Neural progenitor cell (in vitro differentiated cells): Measurements from ENCODE around the gene CLIC5. TPM values are rescaled to one million over a fixed set of nuclear protein-coding genes. Genes with fewer than 3 reads are reported as not detected.

Experiments used
- DNase-seq: peaks from one replicate; pipeline ENCODE4 v3.0.0-alpha.2; 2016; ENCODE audit warnings: low spot score
- H2AFZ ChIP-seq: fragments of 200-600 bp; sonication (generic); replicated peaks from 2 replicates; pipeline ENCODE4 v1.6.1; 2016; ENCODE audit warnings: antibody characterized with exemption
- H3F3A ChIP-seq: fragments of 200-600 bp; sonication (generic); 2 replicates; pipeline ENCODE4 v1.6.1; 2016; ENCODE audit warnings: antibody characterized with exemption, low read depth
- H3K27ac ChIP-seq: fragments of 200-600 bp; sonication (generic); 2 replicates; pipeline ENCODE4 v1.5.1; 2016; ENCODE audit warnings: mild to moderate bottlenecking
- H3K27me3 ChIP-seq: fragments of 200-600 bp; sonication (generic); 2 replicates; pipeline ENCODE4 v1.6.1; 2016; ENCODE audit warnings: mild to moderate bottlenecking, moderate library complexity
- H3K36me3 ChIP-seq: fragments of 200-600 bp; sonication (generic); 2 replicates; pipeline ENCODE4 v1.5.1; 2016
- H3K4me1 ChIP-seq: fragments of 200-600 bp; sonication (generic); 2 replicates; pipeline ENCODE4 v1.6.1; 2016; ENCODE audit warnings: mixed run types
- H3K4me2 ChIP-seq: fragments of 200-600 bp; sonication (generic); 2 replicates; pipeline ENCODE4 v1.6.1; 2016
- H3K4me3 ChIP-seq: fragments of 200-600 bp; sonication (generic); 2 replicates; pipeline ENCODE4 v1.5.1; 2016
- H3K79me2 ChIP-seq: fragments of 200-600 bp; sonication (generic); 2 replicates; pipeline ENCODE4 v1.6.1; 2016; ENCODE audit warnings: low read depth
- H3K9ac ChIP-seq: fragments of 200-600 bp; sonication (generic); 2 replicates; pipeline ENCODE4 v1.6.1; 2016
- H3K9me3 ChIP-seq: fragments of 200-600 bp; sonication (generic); 2 replicates; pipeline ENCODE4 v1.5.1; 2016; ENCODE audit warnings: low read depth
- H4K20me1 ChIP-seq: fragments of 200-600 bp; sonication (generic); 2 replicates; pipeline ENCODE4 v1.6.1; 2016; ENCODE audit warnings: low read depth
- H3K27ac Mint-ChIP-seq: 3 replicates; pipeline ENCODE4 v1.8.0; 2021; ENCODE audit warnings: mixed read lengths
- H3K27me3 Mint-ChIP-seq: 2 replicates; pipeline ENCODE4 v1.8.0; 2022; ENCODE audit warnings: low read depth, mild to moderate bottlenecking, inconsistent platforms, moderate library complexity, mixed read lengths; ENCODE audit not compliant: insufficient read depth
- H3K36me3 Mint-ChIP-seq: 3 replicates; pipeline ENCODE4 v1.8.0; 2021; ENCODE audit warnings: mixed read lengths
- H3K4me1 Mint-ChIP-seq: 3 replicates; pipeline ENCODE4 v1.8.0; 2021; ENCODE audit warnings: mixed read lengths
- H3K4me3 Mint-ChIP-seq: 3 replicates; pipeline ENCODE4 v1.8.0; 2021; ENCODE audit warnings: mild to moderate bottlenecking, moderate library complexity, mixed read lengths
- H3K9me3 Mint-ChIP-seq: 3 replicates; pipeline ENCODE4 v1.8.0; 2020; ENCODE audit warnings: mixed read lengths
- EZH2 ChIP-seq: fragments of 200-600 bp; sonication (generic); IDR thresholded peaks from 2 replicates; pipeline ENCODE4 v1.6.1; 2017; ENCODE audit warnings: antibody characterized with exemption, mild to moderate bottlenecking, moderate library complexity
- EZH2phosphoT487 ChIP-seq: fragments of 200-600 bp; sonication (generic); IDR thresholded peaks from 2 replicates; pipeline ENCODE4 v1.6.1; 2017; ENCODE audit warnings: antibody characterized with exemption
- total RNA-seq: library from RNA; depleted of rRNA; stranded (reverse); fragments of >200 nt; gene quantifications from 2 replicates; pipeline ENCODE4 v1.2.3, GENCODE V29; 2015; ENCODE audit warnings: low replicate concordance
- TF ChIP-seq, protein P1 (sequence below): fragments of 200-600 bp; sonication (generic); IDR thresholded peaks from 2 replicates; pipeline ENCODE4 v1.5.1; 2017; ENCODE audit warnings: antibody characterized with exemption, mild to moderate bottlenecking

CLIC5 gene
- total RNA-seq, 1 donor from 2014 or later: not detected

DNA sequence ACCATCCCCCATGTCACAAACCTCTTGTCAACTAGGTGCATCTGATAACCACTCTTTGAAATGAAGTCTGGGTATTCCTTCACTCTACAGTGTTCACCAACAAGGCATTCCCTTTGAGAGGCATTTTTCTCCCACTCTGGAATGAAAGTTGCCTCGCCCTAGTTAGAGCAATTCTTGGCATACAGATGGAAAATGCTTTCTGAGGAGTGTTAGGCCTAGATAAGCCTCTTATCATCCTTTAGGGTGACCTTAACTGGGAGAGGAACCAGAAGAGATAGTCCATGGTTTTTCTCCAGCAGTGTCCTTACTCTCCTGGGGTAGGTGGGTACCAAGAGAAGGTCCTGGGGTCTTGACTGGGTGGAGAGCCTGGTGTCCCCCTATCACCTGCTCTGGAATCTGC, 14.8 kb downstream of the CLIC5 start:
- no peak for TF ChIP-seq EZH2phosphoT487
- TF ChIP-seq, protein P1, sequence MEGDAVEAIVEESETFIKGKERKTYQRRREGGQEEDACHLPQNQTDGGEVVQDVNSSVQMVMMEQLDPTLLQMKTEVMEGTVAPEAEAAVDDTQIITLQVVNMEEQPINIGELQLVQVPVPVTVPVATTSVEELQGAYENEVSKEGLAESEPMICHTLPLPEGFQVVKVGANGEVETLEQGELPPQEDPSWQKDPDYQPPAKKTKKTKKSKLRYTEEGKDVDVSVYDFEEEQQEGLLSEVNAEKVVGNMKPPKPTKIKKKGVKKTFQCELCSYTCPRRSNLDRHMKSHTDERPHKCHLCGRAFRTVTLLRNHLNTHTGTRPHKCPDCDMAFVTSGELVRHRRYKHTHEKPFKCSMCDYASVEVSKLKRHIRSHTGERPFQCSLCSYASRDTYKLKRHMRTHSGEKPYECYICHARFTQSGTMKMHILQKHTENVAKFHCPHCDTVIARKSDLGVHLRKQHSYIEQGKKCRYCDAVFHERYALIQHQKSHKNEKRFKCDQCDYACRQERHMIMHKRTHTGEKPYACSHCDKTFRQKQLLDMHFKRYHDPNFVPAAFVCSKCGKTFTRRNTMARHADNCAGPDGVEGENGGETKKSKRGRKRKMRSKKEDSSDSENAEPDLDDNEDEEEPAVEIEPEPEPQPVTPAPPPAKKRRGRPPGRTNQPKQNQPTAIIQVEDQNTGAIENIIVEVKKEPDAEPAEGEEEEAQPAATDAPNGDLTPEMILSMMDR: no peak
- no peak for TF ChIP-seq EZH2
- Histone ChIP-seq H3K36me3 (no peaks in the 10 kb centered on the region), H3K27ac (no peak overlapping the region), H3K79me2 (no peaks in the 10 kb centered on the region), H3K4me3 (no peak overlapping the region), H3F3A (no peaks in the 10 kb centered on the region), H2AFZ (no peak overlapping the region), H3K4me2 (no peak overlapping the region), H3K9ac (no peak overlapping the region), H4K20me1 (no peaks in the 10 kb centered on the region), H3K4me1 (no peaks in the 10 kb centered on the region), H3K9me3 (no peaks in the 10 kb centered on the region), H3K27me3 (no peaks in the 10 kb centered on the region)
- no peaks in the 10 kb centered on the region for H3K36me3 Mint-ChIP-seq
- no peaks in the 10 kb centered on the region for H3K9me3 Mint-ChIP-seq
- no peaks in the 10 kb centered on the region for H3K27me3 Mint-ChIP-seq
- no peak overlapping the region for H3K4me3 Mint-ChIP-seq
- H3K4me1 Mint-ChIP-seq: peaks cover 5% of the 10 kb centered on the region
- no peak for DNase-seq
- H3K27ac Mint-ChIP-seq: no peak overlapping the region

DNA sequence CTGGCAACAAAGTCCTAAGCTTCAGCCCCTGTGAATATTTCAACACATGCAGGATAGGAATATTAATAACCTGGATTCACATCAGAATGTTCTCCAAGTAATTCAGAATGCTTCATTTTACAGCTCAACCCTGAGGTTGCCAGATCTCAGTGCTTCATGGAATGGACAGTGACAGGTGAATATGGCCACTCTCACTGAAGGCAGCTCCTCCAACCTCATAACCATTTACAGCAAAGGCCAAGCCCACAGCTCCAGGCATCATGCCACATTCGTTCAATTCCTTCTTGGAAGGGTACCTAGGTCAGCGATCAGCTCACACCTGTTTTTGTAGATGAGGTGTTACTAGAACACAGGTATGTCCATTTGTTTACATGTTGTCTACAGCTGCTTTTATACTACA, 17.1 kb downstream of the CLIC5 start:
- Mint-ChIP-seq H3K27ac (no peak overlapping the region), H3K4me1 (no peaks in the 10 kb centered on the region), H3K27me3 (no peaks in the 10 kb centered on the region), H3K4me3 (no peak overlapping the region), H3K36me3 (no peaks in the 10 kb centered on the region), H3K9me3 (no peaks in the 10 kb centered on the region)
- H3K27me3 ChIP-seq: no peaks in the 10 kb centered on the region
- H3K4me2 ChIP-seq: no peak overlapping the region
- H3K79me2 ChIP-seq: no peaks in the 10 kb centered on the region
- no peak overlapping the region for H3K4me3 ChIP-seq
- no peak overlapping the region for H2AFZ ChIP-seq
- no peaks in the 10 kb centered on the region for H3K36me3 ChIP-seq
- H3K4me1 ChIP-seq: no peaks in the 10 kb centered on the region
- no peaks in the 10 kb centered on the region for H3F3A ChIP-seq
- H4K20me1 ChIP-seq: no peaks in the 10 kb centered on the region
- no peaks in the 10 kb centered on the region for H3K9me3 ChIP-seq
- H3K9ac ChIP-seq: no peak overlapping the region
- DNase-seq: no peak
- no peak overlapping the region for H3K27ac ChIP-seq
- TF ChIP-seq EZH2 (no peak), EZH2phosphoT487 (no peak)
- TF ChIP-seq, protein P1: no peak

DNA sequence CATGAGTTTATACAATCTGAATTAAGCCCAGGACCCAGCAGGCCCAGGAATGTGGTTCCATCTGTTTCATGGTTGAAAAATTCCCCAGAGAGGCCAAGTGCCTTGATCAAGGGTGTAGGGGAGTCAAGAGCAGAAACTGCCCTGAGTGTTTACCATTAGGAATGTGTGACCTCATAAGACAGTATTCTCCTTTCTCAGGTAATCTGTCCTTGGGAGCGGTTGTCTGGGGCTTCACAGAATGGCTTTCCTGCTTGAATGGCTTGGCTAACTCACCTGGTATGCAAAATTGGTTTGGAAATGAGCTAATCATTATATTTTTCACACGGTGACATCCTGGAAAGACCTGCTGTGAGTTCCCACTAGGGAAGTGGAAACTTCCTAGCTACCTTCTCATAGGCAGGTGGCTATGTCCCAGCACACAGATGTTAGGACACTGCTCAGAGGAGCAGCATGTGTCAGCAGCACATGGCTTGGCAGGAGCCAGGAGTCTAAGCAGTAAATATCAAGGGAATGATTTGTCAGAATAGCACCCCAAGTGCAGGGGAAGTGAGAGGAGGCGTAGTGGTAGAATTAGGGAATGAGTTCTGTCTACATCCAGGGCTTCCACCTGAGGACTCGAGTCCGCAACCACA, 17.7 kb downstream of the CLIC5 start:
- Mint-ChIP-seq H3K4me1 (no peaks in the 10 kb centered on the region), H3K4me3 (no peak overlapping the region), H3K27me3 (no peaks in the 10 kb centered on the region), H3K36me3 (no peaks in the 10 kb centered on the region), H3K27ac (no peak overlapping the region), H3K9me3 (no peaks in the 10 kb centered on the region)
- Histone ChIP-seq H3K4me1 (no peaks in the 10 kb centered on the region), H2AFZ (no peak overlapping the region), H3K9me3 (no peaks in the 10 kb centered on the region), H3K27ac (no peak overlapping the region), H3K9ac (no peak overlapping the region), H4K20me1 (no peaks in the 10 kb centered on the region), H3K36me3 (no peaks in the 10 kb centered on the region), H3F3A (no peaks in the 10 kb centered on the region), H3K4me3 (no peak overlapping the region), H3K79me2 (no peaks in the 10 kb centered on the region), H3K27me3 (no peaks in the 10 kb centered on the region), H3K4me2 (no peak overlapping the region)
- DNase-seq: no peak
- TF ChIP-seq EZH2 (no peak), EZH2phosphoT487 (no peak)
- TF ChIP-seq, protein P1: no peak
